ENCODE results near the gene CATSPERE.
"Not testable (repeated sequence)": the region's sequence is repeated elsewhere in the genome, so short reads cannot be mapped to it uniquely, and the experiment has no call there.

CATSPERE gene

DNA sequence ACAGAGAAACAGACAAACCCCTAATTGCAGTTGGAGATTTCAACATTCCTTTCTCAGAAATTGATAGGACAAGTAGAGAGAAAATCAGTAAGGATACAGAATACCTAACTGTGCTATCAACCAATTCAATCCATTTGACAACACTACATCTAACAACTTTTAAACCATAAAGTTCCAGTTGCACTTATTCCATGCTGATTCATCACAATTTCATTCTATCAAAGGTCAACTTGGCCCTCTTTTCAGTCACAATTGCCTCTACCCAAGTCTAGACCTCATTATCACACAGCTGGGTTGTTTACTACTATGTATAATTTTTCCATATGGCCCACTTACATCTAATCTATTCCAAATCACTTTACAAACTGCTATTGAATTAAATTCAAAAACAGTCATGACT, 172.1 kb downstream of the CATSPERE start:
- DNase-seq (ENCODE audit: low read depth) = no peak

DNA sequence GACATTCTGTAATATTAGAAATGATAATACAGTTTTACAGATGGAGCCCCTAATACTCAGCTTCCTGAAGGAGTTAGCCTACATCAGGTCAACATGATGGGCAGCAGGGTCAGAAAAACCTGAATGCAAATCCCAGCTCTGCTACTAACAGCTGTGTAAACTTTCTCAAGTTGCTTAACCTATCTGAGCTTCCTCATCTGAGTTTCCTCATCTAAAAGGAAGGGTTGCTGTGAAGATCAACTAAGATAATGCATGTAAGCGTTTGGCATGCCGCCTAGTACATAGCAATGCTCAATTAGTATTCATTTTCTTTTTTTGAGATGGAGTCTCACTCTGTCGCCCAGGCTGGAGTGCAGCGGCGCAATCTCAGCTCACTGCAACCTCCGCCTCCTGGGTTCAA, 173.5 kb downstream of the CATSPERE start:
- no peak for DNase-seq (ENCODE audit: low read depth)

DNA sequence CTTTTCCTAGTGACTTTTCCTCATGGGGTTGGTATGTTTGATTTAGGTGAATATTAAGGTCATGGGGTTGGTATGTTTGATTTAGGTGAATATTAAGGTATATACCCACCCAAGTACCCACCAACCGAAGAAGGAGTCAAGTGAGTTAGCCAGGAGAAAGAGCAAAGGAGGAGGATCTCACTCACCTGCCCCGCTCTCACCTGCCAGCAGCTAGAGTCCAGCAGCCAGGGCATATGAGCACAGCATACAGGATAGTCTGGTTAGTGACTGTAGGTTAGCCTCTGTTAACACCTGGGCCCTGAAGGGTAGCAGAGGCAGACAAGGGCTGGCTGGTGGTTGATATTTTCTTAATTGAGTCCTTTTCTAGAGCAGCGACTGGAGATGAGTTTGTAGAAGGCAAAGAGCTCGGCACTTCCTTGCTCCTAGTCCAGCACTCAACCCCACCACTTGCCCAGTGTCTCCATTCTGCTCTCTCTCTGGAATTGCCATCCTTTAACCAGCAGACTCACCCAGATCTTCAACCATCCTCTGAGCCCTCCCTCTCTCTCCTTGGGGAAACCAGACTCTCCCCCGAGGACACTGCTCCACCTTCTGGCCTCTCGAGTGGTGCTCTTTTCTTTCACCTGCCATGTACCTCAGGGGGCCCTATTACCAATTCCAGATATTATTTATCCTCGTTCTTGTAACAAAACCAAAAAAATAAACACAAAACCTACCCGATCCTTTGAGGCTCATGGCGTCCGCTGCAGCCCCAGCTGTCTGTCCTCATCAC, 175.6 kb downstream of the CATSPERE start:
- no peak for DNase-seq (ENCODE audit: low read depth)

DNA sequence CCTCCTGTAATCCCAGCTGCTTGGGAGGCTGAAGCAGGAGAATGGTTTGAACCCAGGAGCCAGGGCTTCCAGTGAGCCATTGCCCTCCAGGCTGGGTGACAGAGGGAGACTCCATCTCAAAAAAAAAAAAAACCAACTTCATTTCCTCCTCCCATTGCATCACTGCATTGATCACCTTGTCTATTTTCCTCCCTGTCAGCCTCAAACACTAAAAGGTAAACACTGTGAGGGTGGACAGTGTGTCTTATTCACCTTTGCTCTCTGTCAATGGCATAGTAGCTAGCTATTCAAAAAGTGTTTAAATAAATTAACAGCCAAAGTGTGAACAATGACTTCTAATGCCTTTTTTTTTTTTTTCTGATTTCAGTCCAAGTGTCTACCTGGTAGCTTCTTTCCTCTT, 178.5 kb downstream of the CATSPERE start:
- DNase-seq (ENCODE audit: low read depth) = no peak

DNA sequence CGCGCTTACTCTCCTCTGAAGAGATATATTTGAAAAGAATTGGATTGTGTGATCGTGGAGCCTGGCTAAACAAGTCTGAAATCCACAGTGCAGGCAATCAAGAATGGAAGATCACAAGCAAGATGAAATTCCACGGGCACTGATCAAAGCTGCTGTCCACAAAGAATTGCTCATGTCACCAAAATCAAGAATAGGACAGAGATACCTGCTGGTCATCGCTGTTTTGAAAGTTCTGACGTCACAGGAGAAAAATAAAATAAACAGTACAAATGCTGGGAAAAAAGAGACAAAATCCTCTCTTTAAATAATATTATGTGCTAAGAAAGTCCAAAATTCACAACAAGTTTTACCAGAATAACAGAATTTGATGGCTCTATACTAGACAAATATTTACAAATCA, 179.8 kb downstream of the CATSPERE start:
- no peak for DNase-seq (ENCODE audit: low read depth)

DNA sequence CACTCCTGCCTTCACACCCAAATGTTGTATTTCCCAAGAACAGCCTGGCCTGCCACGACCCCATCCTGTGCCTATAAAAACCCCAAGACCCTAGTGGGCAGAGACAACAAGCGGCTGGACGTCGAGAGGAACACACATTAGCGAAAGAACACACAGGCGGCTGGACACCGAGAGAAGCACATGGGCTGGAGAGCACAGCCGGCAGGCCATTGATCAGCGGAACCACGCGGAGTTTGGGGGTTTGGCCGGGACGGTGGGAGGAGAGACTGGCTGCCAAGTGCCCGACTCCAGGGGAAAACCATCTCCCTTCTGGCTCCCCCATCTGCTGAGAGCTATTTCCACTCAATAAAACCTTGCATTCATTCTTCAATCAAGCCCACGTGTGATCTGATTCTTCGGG, 181.5 kb downstream of the CATSPERE start:
- DNase-seq (ENCODE audit: low read depth) = no peak

DNA sequence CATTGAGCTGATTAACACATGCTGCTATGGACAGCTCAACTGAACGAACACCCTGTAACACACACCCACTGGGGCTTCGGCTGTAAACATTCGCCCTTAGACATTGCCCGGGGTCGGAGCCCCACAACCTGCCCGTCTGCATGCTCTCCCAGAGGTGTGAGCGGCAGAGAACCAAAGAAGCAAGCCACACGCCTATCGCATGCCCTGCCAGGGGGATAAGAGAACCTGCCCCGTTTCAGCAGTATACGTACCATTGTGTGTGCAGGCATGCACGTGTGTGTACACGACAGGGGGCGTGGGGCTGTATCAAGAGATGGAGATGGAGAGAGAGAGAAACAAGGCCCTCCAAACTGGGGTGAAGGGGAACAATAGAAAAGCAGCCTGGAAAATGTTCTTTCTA, 181.9 kb downstream of the CATSPERE start:
- no peak for DNase-seq (ENCODE audit: low read depth)

DNA sequence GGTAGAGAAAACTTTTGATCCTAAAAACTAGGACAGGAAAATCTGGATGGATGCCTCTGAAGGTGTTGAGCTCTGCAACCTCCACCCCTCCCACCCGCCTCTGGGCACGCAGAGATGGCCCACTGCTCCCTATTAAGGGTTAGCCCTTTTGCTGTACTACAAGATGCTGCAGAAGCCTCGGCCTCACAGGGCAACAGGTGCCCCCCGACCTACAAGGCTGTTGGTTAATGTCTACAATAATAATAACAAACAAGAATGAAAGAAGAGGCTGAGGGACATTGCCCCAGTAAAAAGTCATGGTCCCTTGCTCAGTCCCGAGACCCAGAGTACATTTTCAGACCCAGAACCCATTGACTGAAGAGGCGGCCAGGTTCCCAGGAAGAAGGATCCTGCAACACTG, 184.3 kb downstream of the CATSPERE start:
- no peak for DNase-seq (ENCODE audit: low read depth)

DNA sequence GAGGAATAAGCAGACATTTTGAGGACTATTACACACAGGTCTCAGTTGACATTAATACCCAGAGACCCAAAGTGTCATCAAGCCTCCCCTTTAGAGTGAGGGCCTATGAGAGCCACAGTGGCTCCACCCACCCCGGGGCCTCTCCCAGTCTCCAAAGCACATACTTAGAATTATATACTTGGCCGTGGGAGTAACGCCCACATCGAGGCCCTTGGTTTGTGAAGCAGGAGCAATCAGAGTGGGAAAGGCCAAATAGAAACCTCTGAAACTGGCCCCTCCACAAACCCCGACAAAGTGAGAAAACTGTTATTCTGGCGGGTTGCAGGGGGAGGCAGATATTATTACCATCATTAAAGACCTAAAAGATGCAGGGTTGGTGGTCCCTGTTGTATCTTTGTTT, 184.8 kb downstream of the CATSPERE start:
- DNase-seq (ENCODE audit: low read depth) = no peak

DNA sequence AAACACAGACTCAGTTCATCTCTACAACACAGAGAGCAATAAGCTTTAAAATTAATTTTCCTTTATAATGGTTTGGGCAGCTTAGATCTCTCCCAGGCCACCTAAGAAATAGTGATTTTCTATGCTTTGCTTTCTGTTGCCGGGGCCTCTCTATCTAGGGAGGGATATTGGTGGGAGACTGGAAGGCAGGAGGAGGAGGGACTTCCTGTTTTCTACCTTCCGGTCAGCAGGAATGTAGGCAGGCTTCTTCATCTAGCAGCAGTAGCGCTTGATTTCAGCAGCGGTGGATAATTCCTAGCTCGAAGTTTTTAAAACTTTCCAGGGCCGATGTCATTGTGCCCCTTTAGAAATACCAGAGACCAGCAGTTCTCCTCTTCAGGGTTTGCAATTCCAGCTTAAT, 186.7 kb downstream of the CATSPERE start:
- DNase-seq (ENCODE audit: low read depth) = no peak

DNA sequence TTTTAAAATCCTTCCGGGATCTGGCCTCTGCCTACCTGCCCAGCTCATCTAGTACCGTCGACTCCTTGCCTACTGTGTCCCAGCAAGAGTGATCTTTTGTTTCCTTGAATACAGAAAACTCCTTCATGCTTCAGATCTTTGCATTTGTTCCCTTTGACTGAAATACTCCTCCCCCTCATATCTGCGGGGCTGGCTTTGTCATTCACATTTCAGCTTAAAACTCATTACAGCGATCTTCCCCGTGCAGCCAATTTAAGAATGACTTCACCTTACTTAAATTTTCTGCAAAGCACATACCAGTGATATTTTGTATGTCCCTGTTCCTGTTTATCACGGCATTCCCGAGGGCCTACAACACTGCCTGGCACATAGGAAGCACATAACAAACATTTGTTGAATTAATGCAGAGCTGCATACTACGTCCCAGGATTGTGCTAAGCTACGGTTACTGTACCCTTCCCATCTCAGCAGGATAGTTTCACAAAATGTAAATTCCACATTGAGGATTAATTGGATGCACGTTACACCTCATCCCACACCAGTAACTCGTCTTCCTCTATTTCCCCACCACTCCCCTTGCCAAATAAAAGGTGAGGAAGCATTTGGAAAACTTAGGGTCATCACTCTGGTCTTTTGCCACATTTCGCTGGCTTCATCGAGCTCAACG, 191.0 kb downstream of the CATSPERE start:
- no peak for DNase-seq (ENCODE audit: low read depth)

DNA sequence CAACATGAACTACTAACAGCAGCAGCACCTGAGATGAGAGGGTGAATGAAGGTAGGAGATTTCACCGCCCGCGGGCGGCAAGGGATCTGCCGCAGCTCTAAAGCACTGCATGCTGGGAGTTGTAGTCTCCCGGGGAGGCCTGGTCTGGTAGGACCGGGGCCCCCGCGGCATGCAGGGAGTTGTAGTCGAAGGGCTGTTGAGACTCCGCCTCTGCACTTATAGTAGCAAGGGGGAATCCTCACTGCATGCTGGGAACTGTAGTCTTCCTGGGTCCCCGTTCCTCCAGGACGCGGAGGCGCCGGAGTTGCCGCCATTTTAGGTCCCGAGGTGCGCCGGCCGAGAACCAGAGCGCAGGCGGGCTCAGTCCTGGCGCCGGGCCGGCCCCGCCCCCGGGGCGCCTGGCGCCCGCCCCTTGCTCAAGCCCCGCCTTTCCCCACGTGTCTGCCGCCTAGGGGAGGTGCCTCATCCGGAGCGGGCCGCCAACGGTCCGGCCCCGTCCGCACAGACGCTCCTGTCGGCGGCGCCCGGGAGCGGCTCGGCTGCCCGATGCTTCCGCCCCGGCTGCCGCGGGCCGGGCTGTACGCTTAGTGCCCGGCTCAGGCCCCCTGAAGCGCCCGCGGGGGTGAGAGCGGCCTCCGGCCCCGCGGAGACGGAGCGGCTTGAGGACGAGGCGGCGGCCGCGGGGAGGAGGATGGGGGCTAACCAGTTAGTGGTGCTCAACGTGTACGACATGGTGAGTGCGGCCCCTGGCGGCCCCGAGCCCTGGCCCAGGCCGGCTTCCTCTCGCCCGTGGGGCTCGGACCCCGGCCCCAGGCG, 191.8 kb downstream of the CATSPERE start, which contains the start of gene DESI2:
TSS of gene DESI2 (plus strand) at position 504 of the 816 bp plus-strand sequence. CDS start at position 692, 188 bp downstream.
- DNase-seq (ENCODE audit: low read depth) = peak; percentile 95

DNA sequence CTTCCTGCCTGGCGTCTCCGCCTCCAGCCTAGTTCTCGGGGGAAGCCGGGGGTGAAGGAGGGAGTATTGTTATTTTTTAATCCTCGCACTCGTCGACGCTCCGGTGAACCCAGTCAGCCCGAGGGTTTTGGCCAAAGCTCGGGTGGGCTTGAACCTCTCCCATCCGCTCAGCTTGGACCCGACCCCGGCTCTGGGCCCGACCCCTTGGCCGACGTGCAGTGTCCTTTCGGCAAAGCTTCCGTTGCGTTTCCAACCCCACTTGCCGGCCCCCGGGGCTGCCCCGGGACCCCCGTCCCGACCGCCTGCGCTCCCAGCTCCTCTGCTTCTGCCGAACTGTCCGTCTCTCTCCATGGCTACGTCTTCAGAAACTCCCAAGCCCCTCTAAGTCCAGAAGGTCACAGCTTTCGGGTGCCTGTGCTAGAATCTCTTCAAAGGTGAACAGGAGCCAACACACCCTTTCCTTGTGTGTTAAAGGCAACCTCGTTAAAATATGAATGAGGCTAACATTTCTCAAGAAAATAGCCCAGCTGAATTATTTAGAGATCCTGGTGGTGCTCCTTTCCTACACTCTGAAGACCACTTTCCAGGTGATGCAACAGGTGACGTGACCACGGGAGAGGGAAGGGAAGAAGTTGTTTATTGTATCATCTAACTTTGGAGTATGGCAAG, 192.5 kb downstream of the CATSPERE start:
- no peak for DNase-seq (ENCODE audit: low read depth)

DNA sequence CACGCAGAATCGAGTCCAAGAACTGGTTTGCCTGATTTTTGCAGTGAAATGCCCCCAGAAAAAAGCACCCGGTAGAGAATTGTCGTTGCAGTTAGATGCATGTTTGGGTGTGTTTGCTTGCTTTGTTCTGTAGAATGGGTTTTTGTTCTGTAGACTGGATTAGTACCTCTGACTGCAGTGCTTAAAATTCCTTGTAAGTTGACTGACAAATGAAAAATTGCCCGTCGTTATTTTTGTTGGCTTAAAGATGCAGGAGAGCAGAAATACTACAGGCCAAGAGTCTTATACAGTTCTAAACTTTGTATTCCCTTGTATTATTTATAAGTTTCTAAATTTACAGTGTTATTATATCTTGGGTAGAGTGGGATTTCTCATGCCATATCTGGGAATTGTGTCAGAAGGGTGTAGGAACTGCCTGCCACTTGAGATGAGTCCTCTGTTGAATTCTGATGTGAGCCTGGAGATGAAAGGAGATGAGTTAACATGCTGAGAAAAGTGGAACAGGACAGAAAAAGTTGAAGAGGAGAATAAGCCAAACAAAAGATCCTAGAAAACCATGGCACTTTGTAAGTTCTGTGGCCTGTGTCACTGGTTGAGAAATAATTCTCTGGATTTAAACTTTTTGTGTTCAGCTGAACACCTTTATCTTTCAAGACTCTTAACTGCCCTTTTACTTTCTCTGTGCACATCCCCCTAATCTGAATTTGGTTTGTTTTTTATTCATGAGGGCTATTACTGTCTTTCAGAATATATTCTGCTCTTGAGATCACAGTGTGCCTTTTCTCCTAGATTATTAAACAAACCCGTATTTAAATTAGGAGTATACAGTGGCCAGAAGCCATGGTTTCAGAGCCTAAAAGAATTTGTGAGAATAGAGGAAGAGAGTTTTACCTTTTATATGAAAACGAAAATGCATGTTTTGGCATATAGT, 193.3 kb downstream of the CATSPERE start:
- no peak for DNase-seq (ENCODE audit: low read depth)

DNA sequence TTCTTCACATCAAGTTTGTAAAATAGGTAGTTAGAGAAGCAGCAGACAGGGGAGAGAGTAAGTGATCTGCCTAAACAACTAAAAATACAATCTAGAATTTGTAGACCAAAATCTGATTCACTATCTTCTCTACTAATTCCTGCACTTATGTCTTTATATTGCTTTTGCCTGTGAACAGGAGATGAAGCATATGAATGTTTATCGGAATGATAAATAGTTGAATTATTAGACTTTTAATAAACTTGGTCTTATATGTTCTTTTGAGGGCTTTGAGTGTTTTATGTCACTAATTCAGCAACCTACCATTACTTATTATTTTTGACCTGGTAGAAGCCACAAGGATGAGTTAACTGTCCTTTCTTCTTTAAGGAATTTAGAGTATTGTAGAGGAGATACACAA, 194.1 kb downstream of the CATSPERE start:
- DNase-seq (ENCODE audit: low read depth) = no peak

DNA sequence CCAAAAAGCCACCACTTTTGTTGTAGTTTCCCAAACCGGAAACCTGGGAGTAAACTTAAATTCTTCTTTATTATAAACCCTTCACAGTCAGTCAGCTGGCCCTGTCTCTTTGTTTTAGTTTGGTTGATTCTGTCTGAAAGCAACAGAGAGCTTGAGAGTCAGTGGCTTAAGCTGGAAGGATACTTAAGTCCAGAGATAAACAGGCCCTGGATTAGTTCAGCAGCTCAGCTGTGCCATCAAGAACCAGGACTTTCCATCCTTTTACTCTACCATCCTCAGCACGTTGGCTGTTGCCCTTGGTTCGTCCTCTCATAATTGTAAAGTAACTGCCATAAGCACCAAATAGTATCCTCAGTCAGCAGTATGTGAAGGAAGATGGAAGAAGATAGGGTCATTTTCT, 196.3 kb downstream of the CATSPERE start:
- no peak for DNase-seq (ENCODE audit: low read depth)

DNA sequence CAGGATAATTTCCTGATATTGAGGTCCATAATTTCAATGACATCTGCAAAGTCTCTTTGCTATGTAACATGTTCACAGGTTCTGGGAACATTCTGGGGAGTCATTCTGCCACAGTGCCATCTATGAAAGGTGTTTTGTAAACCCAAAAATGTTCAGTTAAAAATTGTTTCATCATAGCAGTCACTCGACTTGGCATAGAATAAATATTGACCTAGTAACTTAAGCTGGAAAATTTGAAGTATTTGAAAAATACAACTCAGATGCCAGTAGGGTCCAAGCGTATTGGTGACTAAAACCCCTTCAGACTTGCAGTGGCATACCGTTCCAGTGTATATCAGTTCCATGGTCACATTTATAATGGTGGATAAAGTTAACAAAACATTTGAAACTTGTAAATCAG, 198.6 kb downstream of the CATSPERE start:
- DNase-seq (ENCODE audit: low read depth) = no peak

DNA sequence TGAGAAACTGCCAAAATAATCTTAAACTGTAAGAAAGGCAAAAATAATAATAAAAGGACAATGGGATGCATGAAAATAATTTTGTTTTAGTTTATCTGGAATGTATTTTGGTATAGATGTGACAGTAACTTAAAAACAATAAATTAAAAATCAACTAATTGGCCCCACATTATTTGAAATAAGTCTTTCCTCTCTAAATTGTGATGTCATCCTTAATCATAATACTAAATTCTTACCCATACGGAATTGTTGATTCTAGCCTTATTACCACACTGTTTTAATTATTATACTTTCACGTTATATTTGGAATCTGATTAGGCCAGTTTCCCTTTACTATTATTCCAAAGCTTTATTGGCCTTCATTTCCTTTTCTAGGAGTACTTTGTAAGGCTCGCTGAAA, 199.5 kb downstream of the CATSPERE start:
- DNase-seq (ENCODE audit: low read depth) = no peak

DNA sequence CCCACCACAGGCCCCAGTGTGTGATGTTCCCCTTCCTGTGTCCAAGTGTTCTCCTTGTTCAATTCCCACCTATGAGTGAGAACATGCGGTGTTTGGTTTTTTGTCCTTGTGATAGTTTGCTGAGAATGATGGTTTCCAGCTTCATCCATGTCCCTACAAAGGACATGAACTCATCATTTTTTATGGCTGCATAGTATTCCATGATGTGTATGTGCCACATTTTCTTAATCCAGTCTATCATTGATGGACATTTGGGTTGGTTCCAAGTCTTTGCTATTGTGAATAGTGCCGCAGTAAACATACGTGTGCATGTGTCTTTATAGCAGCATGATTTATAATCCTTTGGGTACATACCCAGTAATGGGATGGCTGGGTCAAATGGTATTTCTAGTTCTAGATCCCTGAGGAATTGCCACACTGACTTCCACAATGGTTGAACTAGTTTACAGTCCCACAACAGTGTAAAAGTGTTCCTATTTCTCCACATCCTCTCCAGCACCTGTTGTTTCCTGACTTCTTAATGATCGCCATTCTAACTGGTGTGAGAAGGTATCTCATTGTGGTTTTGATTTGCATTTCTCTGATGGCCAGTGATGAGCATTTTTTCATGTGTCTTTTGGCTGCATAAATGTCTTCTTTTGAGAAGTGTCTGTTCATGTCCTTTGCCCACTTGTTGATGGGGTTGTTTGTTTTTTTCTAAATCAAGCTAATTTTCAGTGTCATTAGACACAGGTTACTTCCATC, 200.7 kb downstream of the CATSPERE start:
- DNase-seq (ENCODE audit: low read depth) = not testable (repeated sequence)

DNA sequence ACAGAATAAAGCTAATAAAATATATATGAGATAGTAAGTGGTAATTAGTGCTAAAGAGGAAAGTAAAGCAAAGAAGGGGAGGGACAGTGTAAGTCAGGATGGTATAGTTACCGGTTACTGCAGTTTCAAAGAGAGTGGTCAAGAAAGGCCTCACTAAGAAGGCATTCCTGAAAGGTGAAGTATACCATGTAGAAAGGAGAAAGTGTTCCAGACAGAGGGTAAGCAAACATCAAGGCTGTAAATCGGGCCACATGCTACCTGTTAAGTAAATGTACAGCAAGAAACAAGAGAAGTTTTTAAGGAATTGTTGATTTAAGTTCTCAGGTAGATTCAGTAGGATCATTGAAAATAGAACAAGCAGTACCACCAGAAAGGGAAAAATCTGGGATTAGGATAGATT, 201.5 kb downstream of the CATSPERE start:
- DNase-seq (ENCODE audit: low read depth) = no peak

Data from GM04503 (cell line).